GM18499 (cell line): ENCODE measurements around the gene CEP295NL.
A peak's percentile ranks its signal among the peaks of the same experiment; 100 is the strongest.
"Not testable (repeated sequence)": the region's sequence is repeated elsewhere in the genome, so short reads cannot be mapped to it uniquely, and the experiment has no call there.

ENCODE experiments used
- ATAC-seq: cut with Tn5 transposase; IDR thresholded peaks from one replicate; pipeline ENCODE4 v1.9.1; 2021; ENCODE audit warnings: moderate number of reproducible peaks; ENCODE audit not compliant: insufficient read depth, unreplicated experiment

Gene CEP295NL

GRCh38 chr17:78891406-78892061 is 11.5 kb downstream of the CEP295NL start:
- ATAC-seq = no peak

- ATAC-seq = no peak
These were observed 12.5 kb downstream of the CEP295NL start for GRCh38 chr17:78890498-78890897.

GRCh38 chr17:78890096-78890495 is 12.9 kb downstream of the CEP295NL start:
- not testable (repeated sequence) for ATAC-seq

- ATAC-seq = peak; percentile 57
These were observed 13.5 kb downstream of the CEP295NL start for GRCh38 chr17:78889531-78889930.

- no peak for ATAC-seq
These were observed 14.0 kb downstream of the CEP295NL start for GRCh38 chr17:78888941-78889518.

GRCh38 chr17:78886954-78887353 is 16.0 kb downstream of the CEP295NL start:
- no peak for ATAC-seq

GRCh38 chr17:78885956-78886355 is 17.0 kb downstream of the CEP295NL start:
- no peak for ATAC-seq

GRCh38 chr17:78884876-78885667 is 17.9 kb downstream of the CEP295NL start:
- ATAC-seq = no peak

GRCh38 chr17:78884148-78884825 is 18.7 kb downstream of the CEP295NL start:
- ATAC-seq = no peak

GRCh38 chr17:78883533-78884131 is 19.4 kb downstream of the CEP295NL start:
- no peak for ATAC-seq

GRCh38 chr17:78883089-78883532 is 19.9 kb downstream of the CEP295NL start:
- ATAC-seq = no peak

- ATAC-seq = no peak
These were observed 20.4 kb downstream of the CEP295NL start for GRCh38 chr17:78882540-78883088.

- no peak for ATAC-seq
These were observed 23.3 kb downstream of the CEP295NL start for GRCh38 chr17:78879635-78880186.

GRCh38 chr17:78878871-78879527 is 24.0 kb downstream of the CEP295NL start:
- ATAC-seq = no peak

GRCh38 chr17:78878261-78878660 is 24.7 kb downstream of the CEP295NL start:
- no peak for ATAC-seq

GRCh38 chr17:78876954-78877517 is 26.0 kb downstream of the CEP295NL start:
- not testable (repeated sequence) for ATAC-seq

GRCh38 chr17:78876094-78876597 is 26.9 kb downstream of the CEP295NL start:
- ATAC-seq = no peak

GRCh38 chr17:78875363-78876093 is 27.5 kb downstream of the CEP295NL start:
- no peak for ATAC-seq
